HepG2 (cell line): ENCODE measurements around the gene MPIG6B. TPM values are rescaled to one million over a fixed set of nuclear protein-coding genes. Genes with fewer than 3 reads are reported as not detected.

Experiments
- CHD2 ChIP-seq: IDR thresholded peaks from 2 replicates; pipeline ENCODE4 v1.6.1; 2011; ENCODE audit warnings: low read depth, low read length, improper control_type of control experiment
- ELF3 ChIP-seq: IDR thresholded peaks from 2 replicates; pipeline ENCODE4 v1.6.1; 2016; ENCODE audit warnings: missing genetic modification reagents, missing compliant biosample characterization
- GZF1 ChIP-seq: sonication (generic); formaldehyde crosslinking; IDR thresholded peaks from 2 replicates; pipeline ENCODE4 v1.5.1; 2020; ENCODE audit warnings: mild to moderate bottlenecking, missing genetic modification reagents
- HBP1 ChIP-seq: IDR thresholded peaks from 2 replicates; pipeline ENCODE4 v1.6.1; 2016; ENCODE audit warnings: low read depth, control low read depth
- MED13 ChIP-seq: sonication (generic); formaldehyde crosslinking; IDR thresholded peaks from 2 replicates; pipeline ENCODE4 v1.5.0; 2020; ENCODE audit warnings: missing genetic modification reagents
- RFX3 ChIP-seq: IDR thresholded peaks from 2 replicates; pipeline ENCODE4 v1.6.1; 2016; ENCODE audit warnings: missing biosample characterization, missing genetic modification reagents
- ZNF574 ChIP-seq: sonication (generic); formaldehyde crosslinking; IDR thresholded peaks from 2 replicates; pipeline ENCODE4 v1.4.0; 2020; ENCODE audit warnings: missing genetic modification reagents
- ZNF589 ChIP-seq: sonication (generic); formaldehyde crosslinking; conservative IDR thresholded peaks from 2 replicates; pipeline ENCODE4 v1.8.0; 2022; ENCODE audit warnings: mild to moderate bottlenecking, moderate library complexity, missing genetic modification reagents
- ZNF782 ChIP-seq: sonication (generic); formaldehyde crosslinking; IDR thresholded peaks from 2 replicates; pipeline ENCODE4 v1.4.0; 2020; ENCODE audit warnings: missing genetic modification reagents, mild to moderate bottlenecking, borderline replicate concordance
- polyA plus RNA-seq, 8 experiments: library from polyadenylated mRNA; depleted of rRNA in 3 of 8; stranded (reverse) in 7 of 8; unstranded in 1 of 8; fragments of >200 nt; fragmentation: Illumina TruSeq in 4 of 8; extraction: Trizol in 4 of 8; gene quantifications; 2 replicates each; pipeline versions ENCODE4 v1.2.1 to v1.2.3, GENCODE V29; 2011 to 2016; ENCODE audit warnings: low read depth in 4 of 8, missing spikeins in 1 of 8, mixed read lengths in 1 of 8; ENCODE audit not compliant: insufficient read depth in 1 of 8
- total RNA-seq, 5 experiments: library from RNA; depleted of rRNA; stranded (reverse); fragments of >200 nt; fragmentation: Illumina TruSeq; extraction: Trizol; gene quantifications; 2 replicates each; pipeline ENCODE4 v1.2.3, GENCODE V29; 2016; ENCODE audit warnings: low read depth in 1 of 5
- TF ChIP-seq, protein P1 (sequence below): sonication (generic); formaldehyde crosslinking; IDR thresholded peaks from 2 replicates; pipeline ENCODE4 v1.5.0; 2020; ENCODE audit warnings: mild to moderate bottlenecking, missing genetic modification reagents, borderline replicate concordance

MPIG6B gene
- total and polyA plus RNA-seq, 2 of the 13 experiments (the other 11 are each of a cell fraction or from before 2014, with no cell fraction given), result not detected

GRCh38 chr6:31739639-31740396 lies 16.6 kb downstream of the MPIG6B start, which contains the start of gene MSH5 (continued):
- TF ChIP-seq ZNF574 (CRISPR knock-in tag), result peak; percentile 82
- TF ChIP-seq HBP1, result peak; percentile 91
- TF ChIP-seq MED13, result peak; percentile 92
- TF ChIP-seq ZNF589 (CRISPR knock-in tag), result peak; percentile 99
- peak; percentile 47 for TF ChIP-seq ELF3
- TF ChIP-seq RFX3 (CRISPR knock-in tag), result peak; percentile 93
- TF ChIP-seq CHD2, result peak; percentile 92
- TF ChIP-seq, protein P1, sequence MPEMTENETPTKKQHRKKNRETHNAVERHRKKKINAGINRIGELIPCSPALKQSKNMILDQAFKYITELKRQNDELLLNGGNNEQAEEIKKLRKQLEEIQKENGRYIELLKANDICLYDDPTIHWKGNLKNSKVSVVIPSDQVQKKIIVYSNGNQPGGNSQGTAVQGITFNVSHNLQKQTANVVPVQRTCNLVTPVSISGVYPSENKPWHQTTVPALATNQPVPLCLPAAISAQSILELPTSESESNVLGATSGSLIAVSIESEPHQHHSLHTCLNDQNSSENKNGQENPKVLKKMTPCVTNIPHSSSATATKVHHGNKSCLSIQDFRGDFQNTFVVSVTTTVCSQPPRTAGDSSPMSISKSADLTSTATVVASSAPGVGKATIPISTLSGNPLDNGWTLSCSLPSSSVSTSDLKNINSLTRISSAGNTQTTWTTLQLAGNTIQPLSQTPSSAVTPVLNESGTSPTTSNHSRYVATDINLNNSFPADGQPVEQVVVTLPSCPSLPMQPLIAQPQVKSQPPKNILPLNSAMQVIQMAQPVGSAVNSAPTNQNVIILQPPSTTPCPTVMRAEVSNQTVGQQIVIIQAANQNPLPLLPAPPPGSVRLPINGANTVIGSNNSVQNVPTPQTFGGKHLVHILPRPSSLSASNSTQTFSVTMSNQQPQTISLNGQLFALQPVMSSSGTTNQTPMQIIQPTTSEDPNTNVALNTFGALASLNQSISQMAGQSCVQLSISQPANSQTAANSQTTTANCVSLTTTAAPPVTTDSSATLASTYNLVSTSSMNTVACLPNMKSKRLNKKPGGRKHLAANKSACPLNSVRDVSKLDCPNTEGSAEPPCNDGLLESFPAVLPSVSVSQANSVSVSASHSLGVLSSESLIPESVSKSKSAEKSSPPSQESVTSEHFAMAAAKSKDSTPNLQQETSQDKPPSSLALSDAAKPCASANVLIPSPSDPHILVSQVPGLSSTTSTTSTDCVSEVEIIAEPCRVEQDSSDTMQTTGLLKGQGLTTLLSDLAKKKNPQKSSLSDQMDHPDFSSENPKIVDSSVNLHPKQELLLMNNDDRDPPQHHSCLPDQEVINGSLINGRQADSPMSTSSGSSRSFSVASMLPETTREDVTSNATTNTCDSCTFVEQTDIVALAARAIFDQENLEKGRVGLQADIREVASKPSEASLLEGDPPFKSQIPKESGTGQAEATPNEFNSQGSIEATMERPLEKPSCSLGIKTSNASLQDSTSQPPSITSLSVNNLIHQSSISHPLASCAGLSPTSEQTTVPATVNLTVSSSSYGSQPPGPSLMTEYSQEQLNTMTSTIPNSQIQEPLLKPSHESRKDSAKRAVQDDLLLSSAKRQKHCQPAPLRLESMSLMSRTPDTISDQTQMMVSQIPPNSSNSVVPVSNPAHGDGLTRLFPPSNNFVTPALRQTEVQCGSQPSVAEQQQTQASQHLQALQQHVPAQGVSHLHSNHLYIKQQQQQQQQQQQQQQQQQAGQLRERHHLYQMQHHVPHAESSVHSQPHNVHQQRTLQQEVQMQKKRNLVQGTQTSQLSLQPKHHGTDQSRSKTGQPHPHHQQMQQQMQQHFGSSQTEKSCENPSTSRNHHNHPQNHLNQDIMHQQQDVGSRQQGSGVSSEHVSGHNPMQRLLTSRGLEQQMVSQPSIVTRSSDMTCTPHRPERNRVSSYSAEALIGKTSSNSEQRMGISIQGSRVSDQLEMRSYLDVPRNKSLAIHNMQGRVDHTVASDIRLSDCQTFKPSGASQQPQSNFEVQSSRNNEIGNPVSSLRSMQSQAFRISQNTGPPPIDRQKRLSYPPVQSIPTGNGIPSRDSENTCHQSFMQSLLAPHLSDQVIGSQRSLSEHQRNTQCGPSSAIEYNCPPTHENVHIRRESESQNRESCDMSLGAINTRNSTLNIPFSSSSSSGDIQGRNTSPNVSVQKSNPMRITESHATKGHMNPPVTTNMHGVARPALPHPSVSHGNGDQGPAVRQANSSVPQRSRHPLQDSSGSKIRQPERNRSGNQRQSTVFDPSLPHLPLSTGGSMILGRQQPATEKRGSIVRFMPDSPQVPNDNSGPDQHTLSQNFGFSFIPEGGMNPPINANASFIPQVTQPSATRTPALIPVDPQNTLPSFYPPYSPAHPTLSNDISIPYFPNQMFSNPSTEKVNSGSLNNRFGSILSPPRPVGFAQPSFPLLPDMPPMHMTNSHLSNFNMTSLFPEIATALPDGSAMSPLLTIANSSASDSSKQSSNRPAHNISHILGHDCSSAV, result 0 out of 2 replicates have a peak, but pooled peaks have one; percentile 19
- peak; percentile 89; the same call in 1 of the 2 replicates for TF ChIP-seq ZNF782 (CRISPR knock-in tag)
- peak; percentile 50; the same call in 1 of the 2 replicates for TF ChIP-seq GZF1 (CRISPR knock-in tag)
